ENCODE measurements around the gene HMSD.
A peak's percentile ranks its signal among the peaks of the same experiment; 100 is the strongest.

HMSD gene

DNA sequence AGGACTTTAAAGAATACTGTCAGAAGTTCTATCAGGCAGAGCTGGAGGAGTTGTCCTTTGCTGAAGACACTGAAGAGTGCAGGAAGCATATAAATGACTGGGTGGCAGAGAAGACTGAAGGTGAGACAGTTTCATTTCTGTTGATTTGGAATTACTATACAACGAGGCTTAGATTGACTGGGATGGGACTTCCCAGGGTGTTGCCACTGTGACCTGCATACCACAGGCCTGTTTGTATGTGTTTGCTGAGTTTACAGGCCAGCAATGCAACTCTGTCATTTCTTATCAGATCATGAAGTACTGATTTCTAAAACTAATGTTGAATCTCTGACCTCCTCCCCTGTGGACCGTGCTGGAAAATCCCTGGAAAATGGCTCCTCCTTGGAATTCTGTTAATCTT is 32.6 kb downstream of the HMSD start:
- no peak for DNase-seq (ENCODE audit: extremely low read depth, insufficient read length)
- no peak overlapping the region for H3K4me3 ChIP-seq (replicated peaks; ENCODE audit: low read depth, low read length)
- H3K27me3 ChIP-seq (replicated peaks; ENCODE audit: control insufficient read depth, insufficient read depth, low read length) = no peaks in the 10 kb centered on the region
- peaks cover 32% of the 10 kb centered on the region for H3K36me3 ChIP-seq (ENCODE audit: control insufficient read depth, insufficient read depth, low read length)
- TF ChIP-seq, protein P1, sequence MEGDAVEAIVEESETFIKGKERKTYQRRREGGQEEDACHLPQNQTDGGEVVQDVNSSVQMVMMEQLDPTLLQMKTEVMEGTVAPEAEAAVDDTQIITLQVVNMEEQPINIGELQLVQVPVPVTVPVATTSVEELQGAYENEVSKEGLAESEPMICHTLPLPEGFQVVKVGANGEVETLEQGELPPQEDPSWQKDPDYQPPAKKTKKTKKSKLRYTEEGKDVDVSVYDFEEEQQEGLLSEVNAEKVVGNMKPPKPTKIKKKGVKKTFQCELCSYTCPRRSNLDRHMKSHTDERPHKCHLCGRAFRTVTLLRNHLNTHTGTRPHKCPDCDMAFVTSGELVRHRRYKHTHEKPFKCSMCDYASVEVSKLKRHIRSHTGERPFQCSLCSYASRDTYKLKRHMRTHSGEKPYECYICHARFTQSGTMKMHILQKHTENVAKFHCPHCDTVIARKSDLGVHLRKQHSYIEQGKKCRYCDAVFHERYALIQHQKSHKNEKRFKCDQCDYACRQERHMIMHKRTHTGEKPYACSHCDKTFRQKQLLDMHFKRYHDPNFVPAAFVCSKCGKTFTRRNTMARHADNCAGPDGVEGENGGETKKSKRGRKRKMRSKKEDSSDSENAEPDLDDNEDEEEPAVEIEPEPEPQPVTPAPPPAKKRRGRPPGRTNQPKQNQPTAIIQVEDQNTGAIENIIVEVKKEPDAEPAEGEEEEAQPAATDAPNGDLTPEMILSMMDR (IDR thresholded peaks at IDR 0.05; ENCODE audit: insufficient read depth, low read length, poor library complexity, severe bottlenecking) = no peak

DNA sequence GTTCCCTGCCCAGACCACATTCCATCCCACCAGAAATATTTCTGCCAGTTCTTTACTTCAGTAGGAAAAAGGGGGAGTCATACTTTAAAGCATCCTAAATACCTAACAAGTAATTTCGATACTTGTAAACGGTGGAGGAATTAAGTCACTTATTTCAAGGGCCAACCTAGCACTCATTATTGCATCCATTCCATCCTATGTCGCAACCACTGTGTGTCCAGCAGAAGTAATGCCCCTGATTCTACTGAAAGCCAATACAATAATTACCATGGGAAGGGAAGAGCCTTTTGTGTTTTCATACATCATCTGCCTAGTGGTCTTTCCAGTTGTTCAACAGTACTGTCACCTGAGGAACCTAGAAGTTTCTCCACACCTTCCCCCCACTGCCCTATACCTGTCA is 33.3 kb downstream of the HMSD start:
- no peak overlapping the region for H3K4me3 ChIP-seq (replicated peaks; ENCODE audit: low read depth, low read length)
- H3K36me3 ChIP-seq (ENCODE audit: control insufficient read depth, insufficient read depth, low read length) = peaks cover 36% of the 10 kb centered on the region
- TF ChIP-seq, protein P1 (IDR thresholded peaks at IDR 0.05; ENCODE audit: insufficient read depth, low read length, poor library complexity, severe bottlenecking) = no peak
- no peaks in the 10 kb centered on the region for H3K27me3 ChIP-seq (replicated peaks; ENCODE audit: control insufficient read depth, insufficient read depth, low read length)
- no peak for DNase-seq (ENCODE audit: extremely low read depth, insufficient read length)

DNA sequence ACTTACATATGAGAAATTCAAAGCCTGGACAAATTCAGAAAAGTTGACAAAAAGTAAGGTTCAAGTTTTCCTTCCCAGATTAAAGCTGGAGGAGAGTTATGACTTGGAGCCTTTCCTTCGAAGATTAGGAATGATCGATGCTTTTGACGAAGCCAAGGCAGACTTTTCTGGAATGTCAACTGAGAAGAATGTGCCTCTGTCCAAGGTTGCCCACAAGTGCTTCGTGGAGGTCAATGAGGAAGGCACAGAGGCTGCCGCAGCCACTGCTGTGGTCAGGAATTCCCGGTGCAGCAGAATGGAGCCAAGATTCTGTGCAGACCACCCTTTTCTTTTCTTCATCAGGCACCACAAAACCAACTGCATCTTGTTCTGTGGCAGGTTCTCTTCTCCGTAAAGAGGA is 37.8 kb downstream of the HMSD start:
- Histone ChIP-seq H3K4me3 (replicated peaks; ENCODE audit: low read depth, low read length) (no peak overlapping the region), H3K27me3 (replicated peaks; ENCODE audit: control insufficient read depth, insufficient read depth, low read length) (no peaks in the 10 kb centered on the region), H3K36me3 (ENCODE audit: control insufficient read depth, insufficient read depth, low read length) (peaks cover 24% of the 10 kb centered on the region)
- TF ChIP-seq, protein P1 (IDR thresholded peaks at IDR 0.05; ENCODE audit: insufficient read depth, low read length, poor library complexity, severe bottlenecking) = no peak
- no peak for DNase-seq (ENCODE audit: extremely low read depth, insufficient read length)

DNA sequence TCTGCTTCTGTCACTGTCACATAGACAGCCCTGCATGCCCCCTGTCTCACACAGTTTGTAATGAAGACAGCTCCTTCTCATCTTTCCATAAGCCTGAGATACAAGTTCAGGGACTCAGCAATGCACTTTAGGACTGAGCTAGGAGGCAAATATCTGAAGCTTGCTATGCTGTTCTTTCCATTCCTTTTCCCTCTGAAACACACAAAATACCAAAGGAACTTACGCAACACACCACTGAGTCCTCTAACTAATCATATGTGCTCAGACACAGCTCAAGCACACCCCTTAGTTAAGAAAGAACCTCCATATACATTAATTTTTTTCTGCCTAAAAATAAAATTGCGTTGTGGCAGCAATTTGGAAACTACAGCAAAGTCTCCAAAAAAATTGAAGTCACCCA is 38.6 kb downstream of the HMSD start:
- Histone ChIP-seq H3K27me3 (replicated peaks; ENCODE audit: control insufficient read depth, insufficient read depth, low read length) (no peaks in the 10 kb centered on the region), H3K4me3 (replicated peaks; ENCODE audit: low read depth, low read length) (no peak overlapping the region), H3K36me3 (ENCODE audit: control insufficient read depth, insufficient read depth, low read length) (peaks cover 21% of the 10 kb centered on the region)
- TF ChIP-seq, protein P1 (IDR thresholded peaks at IDR 0.05; ENCODE audit: insufficient read depth, low read length, poor library complexity, severe bottlenecking) = no peak
- no peak for DNase-seq (ENCODE audit: extremely low read depth, insufficient read length)

DNA sequence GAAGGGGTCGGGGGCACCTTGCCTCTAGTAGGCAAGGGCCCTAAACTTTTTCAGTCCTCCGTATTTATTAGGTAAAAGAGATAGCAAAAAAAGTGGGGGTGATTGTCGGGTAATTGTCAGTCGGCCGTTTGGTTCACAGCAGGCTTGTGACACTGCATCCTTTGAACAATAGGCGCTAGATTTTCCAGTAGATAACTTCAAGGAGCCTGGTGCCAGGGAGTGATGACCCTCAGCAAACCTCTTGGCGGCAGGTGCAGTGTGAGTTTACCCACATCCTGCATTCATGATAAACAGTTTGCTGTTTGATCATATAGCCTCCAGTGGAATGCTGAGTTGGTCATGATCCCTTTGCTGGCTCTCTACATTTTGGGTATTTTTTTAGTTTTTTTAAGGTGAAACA is 43.6 kb downstream of the HMSD start:
- no peak for DNase-seq (ENCODE audit: extremely low read depth, insufficient read length)
- no peaks in the 10 kb centered on the region; the same call in 1 of the 2 replicates for H3K36me3 ChIP-seq (ENCODE audit: control insufficient read depth, insufficient read depth, low read length)
- no peaks in the 10 kb centered on the region for H3K27me3 ChIP-seq (replicated peaks; ENCODE audit: control insufficient read depth, insufficient read depth, low read length)
- no peak overlapping the region for H3K4me3 ChIP-seq (replicated peaks; ENCODE audit: low read depth, low read length)
- TF ChIP-seq, protein P1 (IDR thresholded peaks at IDR 0.05; ENCODE audit: insufficient read depth, low read length, poor library complexity, severe bottlenecking) = no peak

DNA sequence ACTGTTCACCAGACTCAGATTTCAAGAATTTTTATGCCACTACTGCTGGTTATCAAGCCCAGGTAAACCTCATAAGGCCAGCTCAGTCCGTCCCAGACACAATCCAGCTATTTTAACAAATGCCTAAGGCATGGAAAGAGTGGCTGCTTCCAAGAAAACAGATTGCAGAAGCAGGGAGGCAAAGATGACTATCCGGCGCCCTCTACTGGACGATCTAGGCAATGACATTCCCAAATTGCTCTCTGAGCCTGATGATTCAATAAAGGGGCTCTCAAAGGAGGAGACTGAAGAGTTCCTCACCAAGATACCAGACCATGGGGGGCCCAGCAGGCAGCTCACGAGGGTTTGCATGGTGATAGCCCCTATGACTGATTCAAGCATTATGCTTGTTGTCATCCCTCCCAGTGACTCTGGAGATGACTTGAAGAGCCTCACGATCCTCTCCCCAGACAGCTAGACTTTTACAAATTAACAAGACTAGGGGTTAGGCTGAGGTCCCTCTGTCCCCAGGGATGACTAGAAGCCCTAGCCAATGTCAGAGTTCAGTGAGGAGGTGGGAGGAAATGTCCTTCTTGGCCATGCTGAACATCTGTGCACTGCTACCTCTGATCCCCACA is 45.8 kb downstream of the HMSD start:
- TF ChIP-seq, protein P1 (IDR thresholded peaks at IDR 0.05; ENCODE audit: insufficient read depth, low read length, poor library complexity, severe bottlenecking) = peak; percentile 87
- H3K36me3 ChIP-seq (ENCODE audit: control insufficient read depth, insufficient read depth, low read length) = no peaks in the 10 kb centered on the region; the same call in 1 of the 2 replicates
- H3K4me3 ChIP-seq (replicated peaks; ENCODE audit: low read depth, low read length) = no peak overlapping the region
- H3K27me3 ChIP-seq (replicated peaks; ENCODE audit: control insufficient read depth, insufficient read depth, low read length) = no peaks in the 10 kb centered on the region
- no peak for DNase-seq (ENCODE audit: extremely low read depth, insufficient read length)
